Neural progenitor cell (in vitro differentiated cells): ENCODE data around the gene EDN2. TPM values are rescaled to one million over a fixed set of nuclear protein-coding genes. Genes with fewer than 3 reads are reported as not detected.

Experiments
- DNase-seq: peaks from one replicate; pipeline ENCODE4 v3.0.0-alpha.2; 2016; ENCODE audit warnings: low spot score
- H2AFZ ChIP-seq: fragments of 200-600 bp; sonication (generic); replicated peaks from 2 replicates; pipeline ENCODE4 v1.6.1; 2016; ENCODE audit warnings: antibody characterized with exemption
- H3F3A ChIP-seq: fragments of 200-600 bp; sonication (generic); 2 replicates; pipeline ENCODE4 v1.6.1; 2016; ENCODE audit warnings: antibody characterized with exemption, low read depth
- H3K27ac ChIP-seq: fragments of 200-600 bp; sonication (generic); 2 replicates; pipeline ENCODE4 v1.5.1; 2016; ENCODE audit warnings: mild to moderate bottlenecking
- H3K27me3 ChIP-seq: fragments of 200-600 bp; sonication (generic); 2 replicates; pipeline ENCODE4 v1.6.1; 2016; ENCODE audit warnings: mild to moderate bottlenecking, moderate library complexity
- H3K36me3 ChIP-seq: fragments of 200-600 bp; sonication (generic); 2 replicates; pipeline ENCODE4 v1.5.1; 2016
- H3K4me1 ChIP-seq: fragments of 200-600 bp; sonication (generic); 2 replicates; pipeline ENCODE4 v1.6.1; 2016; ENCODE audit warnings: mixed run types
- H3K4me2 ChIP-seq: fragments of 200-600 bp; sonication (generic); 2 replicates; pipeline ENCODE4 v1.6.1; 2016
- H3K4me3 ChIP-seq: fragments of 200-600 bp; sonication (generic); 2 replicates; pipeline ENCODE4 v1.5.1; 2016
- H3K79me2 ChIP-seq: fragments of 200-600 bp; sonication (generic); 2 replicates; pipeline ENCODE4 v1.6.1; 2016; ENCODE audit warnings: low read depth
- H3K9ac ChIP-seq: fragments of 200-600 bp; sonication (generic); 2 replicates; pipeline ENCODE4 v1.6.1; 2016
- H3K9me3 ChIP-seq: fragments of 200-600 bp; sonication (generic); 2 replicates; pipeline ENCODE4 v1.5.1; 2016; ENCODE audit warnings: low read depth
- H4K20me1 ChIP-seq: fragments of 200-600 bp; sonication (generic); 2 replicates; pipeline ENCODE4 v1.6.1; 2016; ENCODE audit warnings: low read depth
- H3K27ac Mint-ChIP-seq: 3 replicates; pipeline ENCODE4 v1.8.0; 2021; ENCODE audit warnings: mixed read lengths
- H3K27me3 Mint-ChIP-seq: 2 replicates; pipeline ENCODE4 v1.8.0; 2022; ENCODE audit warnings: low read depth, mild to moderate bottlenecking, inconsistent platforms, moderate library complexity, mixed read lengths; ENCODE audit not compliant: insufficient read depth
- H3K36me3 Mint-ChIP-seq: 3 replicates; pipeline ENCODE4 v1.8.0; 2021; ENCODE audit warnings: mixed read lengths
- H3K4me1 Mint-ChIP-seq: 3 replicates; pipeline ENCODE4 v1.8.0; 2021; ENCODE audit warnings: mixed read lengths
- H3K4me3 Mint-ChIP-seq: 3 replicates; pipeline ENCODE4 v1.8.0; 2021; ENCODE audit warnings: mild to moderate bottlenecking, moderate library complexity, mixed read lengths
- H3K9me3 Mint-ChIP-seq: 3 replicates; pipeline ENCODE4 v1.8.0; 2020; ENCODE audit warnings: mixed read lengths
- EZH2 ChIP-seq: fragments of 200-600 bp; sonication (generic); IDR thresholded peaks from 2 replicates; pipeline ENCODE4 v1.6.1; 2017; ENCODE audit warnings: antibody characterized with exemption, mild to moderate bottlenecking, moderate library complexity
- EZH2phosphoT487 ChIP-seq: fragments of 200-600 bp; sonication (generic); IDR thresholded peaks from 2 replicates; pipeline ENCODE4 v1.6.1; 2017; ENCODE audit warnings: antibody characterized with exemption
- total RNA-seq: library from RNA; depleted of rRNA; stranded (reverse); fragments of >200 nt; gene quantifications from 2 replicates; pipeline ENCODE4 v1.2.3, GENCODE V29; 2015; ENCODE audit warnings: low replicate concordance
- TF ChIP-seq, protein P1 (sequence below): fragments of 200-600 bp; sonication (generic); IDR thresholded peaks from 2 replicates; pipeline ENCODE4 v1.5.1; 2017; ENCODE audit warnings: antibody characterized with exemption, mild to moderate bottlenecking

EDN2 gene
- total RNA-seq, 1 donor from 2014 or later: not detected

DNA sequence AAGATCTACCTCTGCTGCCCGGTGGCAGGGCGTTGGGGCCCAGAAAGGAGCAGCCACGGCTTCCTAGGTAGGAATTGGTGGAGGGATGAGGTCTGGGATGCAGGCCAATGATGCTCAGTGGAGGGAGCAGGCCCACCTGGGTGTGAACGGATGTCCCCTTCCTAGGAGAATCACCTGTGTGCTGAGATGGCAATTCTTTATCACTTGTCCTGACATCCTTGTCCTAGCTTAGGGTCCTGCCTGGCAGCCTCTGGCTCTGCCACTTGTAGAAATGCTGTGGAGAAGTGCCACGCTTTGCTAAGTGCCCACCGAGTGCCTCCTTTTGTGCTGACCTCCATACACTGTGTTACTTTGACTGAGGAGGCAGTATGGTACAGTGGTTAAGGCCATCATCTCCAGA, 12.8 kb downstream of the EDN2 start:
- Mint-ChIP-seq H3K27ac (no peak overlapping the region), H3K36me3 (no peaks in the 10 kb centered on the region), H3K4me3 (no peak overlapping the region), H3K4me1 (peaks cover 20% of the 10 kb centered on the region), H3K27me3 (peaks cover 4% of the 10 kb centered on the region), H3K9me3 (no peaks in the 10 kb centered on the region)
- TF ChIP-seq, protein P1, sequence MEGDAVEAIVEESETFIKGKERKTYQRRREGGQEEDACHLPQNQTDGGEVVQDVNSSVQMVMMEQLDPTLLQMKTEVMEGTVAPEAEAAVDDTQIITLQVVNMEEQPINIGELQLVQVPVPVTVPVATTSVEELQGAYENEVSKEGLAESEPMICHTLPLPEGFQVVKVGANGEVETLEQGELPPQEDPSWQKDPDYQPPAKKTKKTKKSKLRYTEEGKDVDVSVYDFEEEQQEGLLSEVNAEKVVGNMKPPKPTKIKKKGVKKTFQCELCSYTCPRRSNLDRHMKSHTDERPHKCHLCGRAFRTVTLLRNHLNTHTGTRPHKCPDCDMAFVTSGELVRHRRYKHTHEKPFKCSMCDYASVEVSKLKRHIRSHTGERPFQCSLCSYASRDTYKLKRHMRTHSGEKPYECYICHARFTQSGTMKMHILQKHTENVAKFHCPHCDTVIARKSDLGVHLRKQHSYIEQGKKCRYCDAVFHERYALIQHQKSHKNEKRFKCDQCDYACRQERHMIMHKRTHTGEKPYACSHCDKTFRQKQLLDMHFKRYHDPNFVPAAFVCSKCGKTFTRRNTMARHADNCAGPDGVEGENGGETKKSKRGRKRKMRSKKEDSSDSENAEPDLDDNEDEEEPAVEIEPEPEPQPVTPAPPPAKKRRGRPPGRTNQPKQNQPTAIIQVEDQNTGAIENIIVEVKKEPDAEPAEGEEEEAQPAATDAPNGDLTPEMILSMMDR: no peak
- no peak for TF ChIP-seq EZH2
- no peak for TF ChIP-seq EZH2phosphoT487
- H3K4me3 ChIP-seq: no peak overlapping the region
- H3K36me3 ChIP-seq: no peaks in the 10 kb centered on the region
- no peak overlapping the region for H3K27ac ChIP-seq
- H3K79me2 ChIP-seq: no peaks in the 10 kb centered on the region
- H3K27me3 ChIP-seq: no peaks in the 10 kb centered on the region
- no peak overlapping the region for H3K9ac ChIP-seq
- no peak for DNase-seq
- no peaks in the 10 kb centered on the region for H3K9me3 ChIP-seq
- no peak overlapping the region for H3K4me2 ChIP-seq
- H3F3A ChIP-seq: no peaks in the 10 kb centered on the region
- H3K4me1 ChIP-seq: no peaks in the 10 kb centered on the region
- H2AFZ ChIP-seq: no peak overlapping the region
- H4K20me1 ChIP-seq: no peaks in the 10 kb centered on the region

DNA sequence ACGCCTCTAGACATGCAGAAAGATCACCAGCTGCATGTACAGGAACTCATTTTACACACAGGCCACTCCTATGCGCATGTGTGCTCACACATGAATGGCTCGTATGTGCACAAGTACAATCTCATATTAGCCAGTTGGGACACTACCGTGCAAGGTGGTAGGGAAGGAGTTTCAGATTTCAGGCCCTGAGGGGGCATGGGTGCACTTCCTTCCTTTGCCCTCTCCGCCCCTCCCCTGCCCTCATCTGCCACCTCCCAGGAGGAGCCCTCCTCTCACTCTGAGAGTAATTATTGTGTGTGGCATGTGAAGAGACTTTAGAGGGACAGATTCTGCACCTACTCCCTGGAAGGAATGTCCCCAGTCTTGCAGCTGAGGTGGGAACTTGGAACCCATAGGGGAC, 14.8 kb downstream of the EDN2 start:
- Histone ChIP-seq H3K27me3 (no peaks in the 10 kb centered on the region), H3K4me3 (no peak overlapping the region), H4K20me1 (no peaks in the 10 kb centered on the region), H3F3A (no peaks in the 10 kb centered on the region), H3K79me2 (no peaks in the 10 kb centered on the region), H2AFZ (no peak overlapping the region), H3K9me3 (no peaks in the 10 kb centered on the region), H3K27ac (no peak overlapping the region), H3K9ac (no peak overlapping the region), H3K36me3 (no peaks in the 10 kb centered on the region), H3K4me2 (no peak overlapping the region), H3K4me1 (no peaks in the 10 kb centered on the region)
- Mint-ChIP-seq H3K9me3 (no peaks in the 10 kb centered on the region), H3K4me3 (no peak overlapping the region), H3K27me3 (peaks cover 2% of the 10 kb centered on the region), H3K4me1 (peaks cover 3% of the 10 kb centered on the region), H3K27ac (no peak overlapping the region), H3K36me3 (no peaks in the 10 kb centered on the region)
- TF ChIP-seq, protein P1: no peak
- TF ChIP-seq EZH2phosphoT487: no peak
- TF ChIP-seq EZH2: no peak
- DNase-seq: no peak

DNA sequence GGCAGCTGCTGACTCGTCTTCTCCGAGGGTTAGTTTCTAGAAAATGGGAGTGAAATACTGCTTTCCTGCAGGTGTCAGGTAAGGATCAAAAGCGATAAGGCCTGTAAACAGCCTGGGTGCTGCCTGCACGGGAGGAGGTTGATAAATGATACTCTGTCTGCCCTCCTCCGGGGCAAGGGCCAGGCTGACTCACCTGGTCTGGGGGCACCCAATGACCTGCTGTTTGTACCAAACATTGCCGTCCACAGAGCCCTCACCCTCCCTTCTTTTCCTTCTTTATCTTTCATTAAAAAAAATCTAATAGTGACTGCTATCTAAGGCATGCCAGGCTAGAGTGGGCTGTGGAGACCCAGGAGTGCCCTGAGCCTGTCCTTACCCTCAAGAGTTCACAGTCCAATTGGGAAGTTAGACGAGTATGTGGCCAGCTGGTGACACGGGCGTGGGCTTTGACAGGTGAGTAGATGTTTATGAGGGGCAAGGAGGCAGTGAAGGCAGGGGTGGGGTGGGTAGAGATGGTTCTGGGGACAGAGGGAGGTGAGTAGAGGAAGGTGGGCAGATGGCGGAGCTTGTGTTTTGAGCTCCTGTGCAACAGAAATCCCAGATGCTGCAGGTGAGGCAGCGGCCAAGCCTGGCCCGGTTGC, 16.2 kb downstream of the EDN2 start:
- TF ChIP-seq, protein P1: no peak
- TF ChIP-seq EZH2: no peak
- no peak for TF ChIP-seq EZH2phosphoT487
- Mint-ChIP-seq H3K27ac (peak overlapping the region; percentile 39), H3K4me3 (no peak overlapping the region), H3K4me1 (peaks cover 3% of the 10 kb centered on the region), H3K27me3 (peaks cover 2% of the 10 kb centered on the region), H3K9me3 (no peaks in the 10 kb centered on the region), H3K36me3 (no peaks in the 10 kb centered on the region)
- H4K20me1 ChIP-seq: no peaks in the 10 kb centered on the region
- H3K4me2 ChIP-seq: no peak overlapping the region
- H3K9me3 ChIP-seq: no peaks in the 10 kb centered on the region
- no peak for DNase-seq
- H3K79me2 ChIP-seq: no peaks in the 10 kb centered on the region
- H3K27ac ChIP-seq: no peak overlapping the region
- no peak overlapping the region for H3K9ac ChIP-seq
- no peak overlapping the region for H2AFZ ChIP-seq
- no peaks in the 10 kb centered on the region for H3K4me1 ChIP-seq
- no peaks in the 10 kb centered on the region for H3K27me3 ChIP-seq
- no peak overlapping the region for H3K4me3 ChIP-seq
- no peaks in the 10 kb centered on the region for H3K36me3 ChIP-seq
- no peaks in the 10 kb centered on the region for H3F3A ChIP-seq
